GM23248 (cell line): ENCODE measurements around the gene DMAC2.

Experiments
- EZH2 ChIP-seq: fragments of 200-600 bp; sonication (generic); IDR thresholded peaks from 2 replicates; pipeline ENCODE4 v1.6.1; 2018; ENCODE audit warnings: antibody characterized with exemption, mild to moderate bottlenecking; ENCODE audit not compliant: insufficient read depth, poor library complexity, severe bottlenecking
- EZH2phosphoT487 ChIP-seq: fragments of 200-600 bp; sonication (generic); IDR thresholded peaks from 2 replicates; pipeline ENCODE4 v1.6.1; 2018; ENCODE audit warnings: antibody characterized with exemption, moderate library complexity, mild to moderate bottlenecking, low read depth; ENCODE audit not compliant: insufficient read depth

- TF ChIP-seq EZH2 (no peak), EZH2phosphoT487 (no peak)
Measured at GRCh38 chr19:41455936-41456335, 16.2 kb upstream of the DMAC2 start.
